Ovary (tissue), 9 donors: ENCODE measurements around the gene ADGRV1. TPM values are rescaled to one million over a fixed set of nuclear protein-coding genes. Genes with fewer than 3 reads are reported as not detected.

ENCODE experiments used
- DNase-seq, 5 donors: peaks; one replicate each; pipeline ENCODE4 v3.0.0-alpha.2; 2019 to 2020
- H3K27ac ChIP-seq, 2 donors: fragments of 200-600 bp; one replicate each; pipeline versions ENCODE4 v1.5.1 to v1.8.0; 2019 to 2022
- H3K27me3 ChIP-seq: fragments of 200-600 bp; one replicate; pipeline ENCODE4 v1.8.0; 2022
- H3K36me3 ChIP-seq: fragments of 200-600 bp; sonication (generic); one replicate; pipeline ENCODE4 v1.5.1; 2019
- H3K4me1 ChIP-seq: one replicate; pipeline ENCODE4 v1.8.1; 2013; ENCODE audit warnings: mild to moderate bottlenecking, moderate library complexity; ENCODE audit not compliant: insufficient read depth
- H3K4me3 ChIP-seq: fragments of 200-600 bp; sonication (generic); one replicate; pipeline ENCODE4 v1.5.1; 2017
- H3K9me3 ChIP-seq, 2 donors: fragments of 200-600 bp in 1 of 2; sonication (generic) in 1 of 2; one replicate each; pipeline versions ENCODE4 v1.5.1 to v1.8.1; 2013 to 2019; ENCODE audit warnings: mild to moderate bottlenecking in 1 of 2, moderate library complexity in 1 of 2
- CTCF ChIP-seq, 3 donors: fragments of 450-650 bp in 2 of 3; fragments of 200-600 bp in 1 of 3; IDR thresholded peaks; one replicate each; pipeline versions ENCODE4 v1.5.1 to v1.8.0; 2016 to 2022; ENCODE audit warnings: antibody characterized with exemption in 3 of 3, mild to moderate bottlenecking in 1 of 3
- EP300 ChIP-seq: sonication (generic); formaldehyde crosslinking; IDR thresholded peaks from one replicate; pipeline ENCODE4 v1.6.1; 2017; ENCODE audit warnings: antibody characterized with exemption
- POLR2A ChIP-seq: fragments of 450-650 bp; IDR thresholded peaks from one replicate; pipeline ENCODE4 v1.6.1; 2017; ENCODE audit warnings: antibody characterized with exemption, mild to moderate bottlenecking, moderate library complexity
- WGBS, 3 donors: extraction: QIAGEN DNeasy Blood & Tissue Kit in 1 of 3; methylation state at CpG; one replicate each; pipeline versions ENCODE4 v1.1.5 to v1.1.7; 2013 to 2017; 5-methylcytosine and 5-hydroxymethylcytosine counted together
- intact Hi-C, 4 donors: fragments of 100-400 bp; cut with DNase I; formaldehyde crosslinking; loops; one replicate each; pipeline versions ENCODE4 v1.11.0 to v1.15.1; 2022 to 2023
- polyA plus RNA-seq, 2 donors: library from polyadenylated mRNA; stranded (reverse); fragments of 200-250 nt in 1 of 2; fragments of 350-450 nt in 1 of 2; fragmentation: Illumina TruSeq in 1 of 2; extraction: RNeasy Lipid Tissue Mini Kit (QIAGEN cat#74804) in 1 of 2; gene quantifications; one replicate each; pipeline ENCODE4 v1.2.3, GENCODE V29; 2013 to 2014
- total RNA-seq, 7 donors: library from RNA; depleted of rRNA in 2 of 7; stranded (reverse); fragments of >200 nt in 2 of 7; fragmentation: NEBNext Ultra II Directional in 3 of 7; extraction: Animal tissue kit (Norgen Biotek cat#: 25700) in 3 of 7; gene quantifications; one replicate each; pipeline versions ENCODE4 v1.1.0 to v1.2.4, GENCODE V29; 2016 to 2023
- donor health status: DM: no; HTN: no; CAD: no; lungs with moderate emphysema.
- donor health status: DM: no; HTN: no; CAD: no.
- donor health status: Bipolar disorder and iron deficiency.
- donor health status: DM: yes; HTN: yes; CAD: no.
- donor health status: DM: no; HTN: no; CAD: no.
- donor health status: DM: yes; HTN: yes; CAD: no.

The ADGRV1 gene
- total and polyA plus RNA-seq, 9 donors, result 0.21 to 2.7 (median 1.1) TPM

- 64 to 80% (median 77%) methylated on average over 3 of the region's 3 CpGs for WGBS, 3 donors
- TF ChIP-seq POLR2A (no peak), EP300 (no peak), CTCF (IDR thresholded peaks at IDR 0.05) (no peak)
- H3K36me3 ChIP-seq, result no peaks in the 10 kb centered on the region
- H3K27me3 ChIP-seq, result no peaks in the 10 kb centered on the region
- intact Hi-C loops, result no loop called here
- no peak for DNase-seq
- H3K4me3 ChIP-seq, result no peak overlapping the region
- no peaks in the 10 kb centered on the region for H3K4me1 ChIP-seq
- no peaks in the 10 kb centered on the region for H3K9me3 ChIP-seq
- no peak overlapping the region for H3K27ac ChIP-seq
These were observed 424.6 kb downstream of the ADGRV1 start for GRCh38 chr5:90983148-90983547.

- Histone ChIP-seq H3K4me1 (no peaks in the 10 kb centered on the region), H3K27me3 (no peaks in the 10 kb centered on the region), H3K9me3 (no peaks in the 10 kb centered on the region), H3K27ac (no peak overlapping the region), H3K36me3 (no peaks in the 10 kb centered on the region), H3K4me3 (no peak overlapping the region)
- TF ChIP-seq CTCF (IDR thresholded peaks at IDR 0.05) (no peak), POLR2A (no peak), EP300 (no peak)
- intact Hi-C loops, result no loop called here
- no peak for DNase-seq
These were observed 425.1 kb downstream of the ADGRV1 start for GRCh38 chr5:90983711-90984124.

GRCh38 chr5:90985341-90985740 lies 426.7 kb downstream of the ADGRV1 start:
- DNase-seq, result no peak
- no peaks in the 10 kb centered on the region for H3K4me1 ChIP-seq
- intact Hi-C loops, result no loop called here
- WGBS, 3 donors, result 87 to 96% (median 91%) methylated on average over 3 of the region's 3 CpGs
- no peaks in the 10 kb centered on the region for H3K27me3 ChIP-seq
- TF ChIP-seq CTCF (IDR thresholded peaks at IDR 0.05) (no peak), EP300 (no peak), POLR2A (no peak)
- no peak overlapping the region for H3K27ac ChIP-seq
- H3K36me3 ChIP-seq, result no peaks in the 10 kb centered on the region
- no peak overlapping the region for H3K4me3 ChIP-seq
- H3K9me3 ChIP-seq, result no peaks in the 10 kb centered on the region

GRCh38 chr5:90987726-90988125 lies 429.1 kb downstream of the ADGRV1 start:
- DNase-seq, result no peak
- no peaks in the 10 kb centered on the region for H3K9me3 ChIP-seq
- no peak overlapping the region for H3K4me3 ChIP-seq
- intact Hi-C loops, result no loop called here
- WGBS, 3 donors, result 86 to 95% (median 93%) methylated on average over 4 of the region's 4 CpGs
- H3K27me3 ChIP-seq, result no peaks in the 10 kb centered on the region
- no peak for TF ChIP-seq POLR2A
- TF ChIP-seq CTCF (IDR thresholded peaks at IDR 0.05), result no peak
- TF ChIP-seq EP300, result no peak
- no peak overlapping the region for H3K27ac ChIP-seq
- H3K4me1 ChIP-seq, result no peaks in the 10 kb centered on the region
- no peaks in the 10 kb centered on the region for H3K36me3 ChIP-seq

GRCh38 chr5:90991201-90991600 lies 432.6 kb downstream of the ADGRV1 start:
- no peak for DNase-seq
- WGBS, 3 donors, result 95 to 98% (median 97%) methylated on average over 1 of the region's 1 CpG

More at GRCh38 chr5:90991201-90991600, 432.6 kb downstream of the ADGRV1 start:
- Histone ChIP-seq H3K36me3 (no peaks in the 10 kb centered on the region), H3K9me3 (no peaks in the 10 kb centered on the region), H3K27ac (no peak overlapping the region), H3K4me3 (no peak overlapping the region), H3K4me1 (no peaks in the 10 kb centered on the region), H3K27me3 (no peaks in the 10 kb centered on the region)
- intact Hi-C loops, result no loop called here
- no peak for TF ChIP-seq CTCF (IDR thresholded peaks at IDR 0.05)
- TF ChIP-seq POLR2A, result no peak
- no peak for TF ChIP-seq EP300
